ENCODE data around the gene CASK.

Gene CASK

GRCh38 chrX:41824551-41824950, 98.8 kb downstream of the CASK start:
- no peak for DNase-seq

DNA sequence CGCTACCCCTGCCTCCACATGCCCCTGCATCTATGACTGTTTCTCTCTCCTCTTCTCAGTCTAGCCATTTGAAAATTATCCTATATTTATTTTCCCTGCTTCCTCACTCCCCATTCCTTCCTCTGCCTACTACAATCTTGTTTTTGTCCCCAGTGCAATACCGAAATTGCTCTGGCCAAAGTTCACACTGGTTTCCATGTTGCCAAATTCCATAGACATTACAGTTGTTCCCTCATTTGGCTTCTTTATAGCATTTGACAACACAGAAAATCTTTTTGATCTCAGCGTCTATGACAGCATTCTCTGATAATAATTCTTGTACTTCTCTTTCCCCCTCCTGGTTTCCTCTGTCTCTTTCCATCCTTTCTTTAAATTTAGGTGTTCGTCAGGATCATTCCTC, 100.0 kb downstream of the CASK start:
- no peak for DNase-seq

DNA sequence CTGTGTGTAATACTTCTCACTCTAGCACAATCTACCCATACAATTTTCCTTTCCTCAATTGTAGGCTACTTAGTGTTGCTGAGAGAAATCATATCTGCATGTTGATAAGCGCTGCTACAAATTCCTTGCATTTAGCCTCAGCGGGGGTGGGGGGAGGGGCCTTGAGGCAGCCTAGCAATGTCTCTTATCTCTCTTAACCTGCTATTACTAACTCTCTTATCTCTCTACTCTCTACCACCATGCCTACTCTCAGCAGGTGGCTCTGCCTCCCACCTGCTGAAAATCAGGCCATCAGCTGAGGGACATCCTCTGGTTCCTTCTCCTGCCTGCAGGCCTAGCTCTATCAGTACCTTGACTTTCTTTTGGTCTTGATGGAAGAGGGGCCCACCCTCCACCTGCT, 100.5 kb downstream of the CASK start:
- DNase-seq = no peak

- DNase-seq = no peak
These were observed 115.3 kb downstream of the CASK start for GRCh38 chrX:41808047-41808446.

DNA sequence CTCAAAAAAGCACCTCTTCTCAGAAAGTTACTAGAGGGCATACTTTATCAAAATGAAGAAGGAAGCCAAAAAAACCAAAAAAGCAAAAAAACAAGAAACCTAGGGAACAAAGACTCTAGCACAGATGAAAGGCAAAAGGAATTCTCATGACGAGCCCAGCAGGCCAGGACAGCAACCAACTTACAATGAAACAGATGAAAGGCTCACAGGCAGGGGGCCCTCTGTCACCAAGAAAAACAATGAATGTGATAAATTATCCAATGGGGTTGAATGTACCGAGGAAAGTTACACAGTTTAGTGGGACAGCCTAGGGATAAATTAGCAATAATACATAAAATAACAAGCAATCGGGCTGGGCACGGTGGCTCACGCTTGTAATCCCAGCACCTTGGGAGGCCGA, 120.4 kb downstream of the CASK start:
- no peak for DNase-seq

DNA sequence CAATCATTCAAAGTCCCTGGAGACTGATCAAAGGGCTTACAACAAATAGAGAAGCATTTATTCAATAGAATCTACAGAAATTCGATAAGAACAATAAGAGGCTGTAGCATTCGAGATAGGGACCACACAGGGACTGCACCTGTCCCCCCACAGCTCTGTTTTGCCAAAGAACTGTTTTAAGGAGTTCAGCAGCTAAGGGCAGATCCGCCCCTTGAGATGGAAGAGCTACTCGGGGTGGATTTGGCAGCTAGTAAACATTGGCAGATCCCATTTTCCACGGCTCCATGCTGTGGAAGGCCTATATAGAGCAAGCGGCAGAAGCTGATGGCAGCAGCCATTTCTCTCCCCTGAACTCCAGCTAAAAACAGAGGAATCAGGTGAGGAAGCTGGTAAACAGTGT, 123.7 kb downstream of the CASK start:
- no peak for DNase-seq

GRCh38 chrX:41796577-41796976, 126.8 kb downstream of the CASK start:
- DNase-seq = no peak

DNA sequence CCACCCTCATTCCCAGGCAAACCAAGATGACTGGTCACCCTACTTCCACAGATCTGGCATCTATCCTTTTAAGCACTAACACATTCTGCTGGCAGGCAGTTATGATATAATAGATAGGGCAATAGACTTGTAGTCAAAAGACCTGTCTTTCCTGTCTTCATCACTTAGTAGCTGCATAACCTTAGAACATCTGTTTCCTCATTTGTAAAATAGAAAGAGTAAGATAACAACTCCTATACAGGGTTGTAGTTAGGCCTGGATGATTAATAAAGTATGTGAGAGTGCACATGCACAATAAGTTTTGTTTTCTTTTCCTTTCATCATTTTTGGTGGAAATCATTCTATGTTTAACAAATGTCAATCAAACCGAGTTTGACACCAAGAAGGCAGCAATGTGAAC, 127.3 kb downstream of the CASK start:
- no peak for DNase-seq

DNA sequence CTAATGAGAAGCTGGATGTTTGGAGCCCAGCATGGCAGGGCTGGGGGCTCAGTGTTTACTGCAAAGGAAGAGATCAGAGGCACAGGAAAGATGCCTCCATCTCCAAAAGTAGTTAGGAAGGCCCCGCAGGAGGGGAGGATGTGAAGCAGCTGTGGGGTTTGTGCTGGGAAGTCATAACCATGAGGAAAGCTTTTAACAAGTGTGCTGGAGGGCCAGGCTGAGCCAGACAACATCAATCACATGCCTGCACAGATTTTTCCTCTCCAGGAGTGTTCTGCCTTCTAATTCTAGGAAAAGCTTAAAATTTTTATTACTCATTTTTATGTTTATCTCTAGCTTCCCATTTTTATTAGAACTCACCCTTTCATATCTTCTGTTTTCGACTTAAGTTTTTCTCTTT, 134.0 kb downstream of the CASK start:
- DNase-seq = no peak

GRCh38 chrX:41785685-41786084, 137.7 kb downstream of the CASK start:
- DNase-seq = no peak

DNA sequence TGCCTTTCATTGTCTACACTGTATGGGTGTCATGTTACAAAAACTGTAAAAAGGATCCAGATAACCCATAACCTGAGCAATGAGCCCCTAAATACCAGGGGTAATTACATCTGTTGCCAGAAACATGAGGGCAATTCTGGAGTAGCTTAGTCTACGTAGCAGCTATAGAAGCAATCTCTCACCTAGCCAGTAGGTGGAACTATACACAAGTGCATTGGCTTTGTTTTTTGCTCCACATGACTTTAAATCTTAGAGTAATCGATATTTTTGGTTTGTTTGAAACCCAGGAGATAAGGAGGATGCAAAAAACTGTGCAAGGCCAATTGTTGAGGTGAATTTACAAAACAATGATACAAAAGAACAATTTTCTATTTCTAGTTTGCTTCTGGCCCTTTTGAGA, 141.9 kb downstream of the CASK start:
- DNase-seq = no peak

GRCh38 chrX:41779941-41780340, 143.4 kb downstream of the CASK start:
- no peak for DNase-seq

GRCh38 chrX:41779030-41779564, 144.3 kb downstream of the CASK start:
- no peak for DNase-seq

DNA sequence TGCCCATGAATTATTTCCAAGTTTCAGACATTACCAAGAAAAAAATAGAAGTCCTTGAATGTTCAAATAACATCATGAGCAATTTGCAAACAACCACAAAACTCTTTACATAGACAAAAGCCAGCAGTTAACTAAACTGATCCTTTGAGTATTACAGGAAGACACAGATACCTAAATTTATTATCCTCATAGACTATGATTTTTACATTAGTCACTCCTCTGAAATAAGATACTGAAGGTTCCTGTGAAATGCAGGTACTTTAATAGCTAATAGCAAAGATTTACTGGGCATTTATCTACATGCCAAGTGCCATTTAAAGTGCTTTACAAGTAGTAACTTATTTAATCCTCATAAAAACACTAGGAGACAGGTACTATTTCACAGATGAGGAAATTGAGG, 161.7 kb downstream of the CASK start:
- no peak for DNase-seq

GRCh38 chrX:41761169-41761568, 162.2 kb downstream of the CASK start:
- DNase-seq = no peak

DNA sequence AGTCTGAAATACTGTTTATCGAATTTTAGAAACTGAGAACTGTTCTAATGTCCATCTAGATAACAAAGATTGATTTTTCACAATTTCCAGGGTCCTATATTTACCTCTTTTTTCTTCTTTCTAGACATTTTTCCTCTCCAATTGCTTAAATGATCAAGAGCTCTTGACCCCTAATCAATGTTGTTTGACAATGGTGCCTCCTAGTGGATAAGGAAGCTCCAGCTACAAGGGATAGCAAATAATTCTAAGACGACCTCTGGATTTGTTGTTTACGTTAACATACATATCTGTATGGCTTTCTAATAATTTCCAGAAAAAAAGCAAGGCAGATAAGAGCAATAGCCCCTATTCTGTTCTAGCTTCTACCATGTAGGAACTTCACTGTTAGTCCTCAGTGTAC, 163.5 kb downstream of the CASK start:
- DNase-seq = no peak

GRCh38 chrX:41758401-41758800, 165.0 kb downstream of the CASK start:
- DNase-seq = no peak

- DNase-seq = no peak
These were observed 172.6 kb downstream of the CASK start for GRCh38 chrX:41750716-41751115.

- DNase-seq = no peak
These were observed 183.5 kb downstream of the CASK start for GRCh38 chrX:41739871-41740270.

DNA sequence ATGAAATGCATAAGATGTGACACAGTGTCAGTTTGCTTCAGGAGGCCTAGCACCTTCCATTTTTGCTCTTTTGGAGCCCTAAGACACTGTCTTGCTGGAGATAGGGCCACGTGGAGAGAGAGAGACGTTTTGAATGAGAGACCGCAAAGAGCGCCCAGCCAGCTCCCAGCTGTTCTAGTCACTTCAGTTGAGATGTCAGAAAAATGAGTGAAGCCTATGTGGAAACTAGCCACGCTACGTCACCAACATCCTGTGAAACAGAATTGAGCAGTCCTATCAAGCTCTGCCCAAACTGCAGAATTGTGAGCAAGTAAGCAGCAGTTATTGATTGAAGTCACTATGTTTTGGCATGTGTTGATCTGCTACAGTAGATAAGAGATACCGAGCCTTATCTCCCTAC, 186.3 kb downstream of the CASK start:
- DNase-seq = peak; percentile 5 to 16

GRCh38 chrX:41734530-41734929, 188.8 kb downstream of the CASK start:
- no peak for DNase-seq

DNA sequence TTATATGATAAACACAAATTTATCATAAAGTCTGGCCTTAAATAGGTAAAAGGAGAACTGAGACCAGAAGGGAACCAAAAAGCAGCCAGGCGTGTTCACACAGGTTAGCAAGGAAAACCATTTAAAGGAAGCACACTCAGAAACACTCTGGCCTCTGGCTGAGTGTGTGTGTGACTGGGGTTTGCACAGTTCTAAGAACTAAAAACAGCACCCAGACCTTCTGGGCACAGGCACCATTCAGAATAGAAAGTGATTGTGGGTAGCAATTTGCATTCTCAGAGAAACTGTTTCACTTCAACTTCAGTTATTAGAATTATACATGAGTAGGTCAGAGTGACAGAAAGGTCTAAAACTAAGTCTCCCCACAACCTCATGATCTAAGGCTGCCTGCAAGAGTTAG, 189.4 kb downstream of the CASK start:
- DNase-seq = peak in 1 of 2 experiments; percentile 15

DNA sequence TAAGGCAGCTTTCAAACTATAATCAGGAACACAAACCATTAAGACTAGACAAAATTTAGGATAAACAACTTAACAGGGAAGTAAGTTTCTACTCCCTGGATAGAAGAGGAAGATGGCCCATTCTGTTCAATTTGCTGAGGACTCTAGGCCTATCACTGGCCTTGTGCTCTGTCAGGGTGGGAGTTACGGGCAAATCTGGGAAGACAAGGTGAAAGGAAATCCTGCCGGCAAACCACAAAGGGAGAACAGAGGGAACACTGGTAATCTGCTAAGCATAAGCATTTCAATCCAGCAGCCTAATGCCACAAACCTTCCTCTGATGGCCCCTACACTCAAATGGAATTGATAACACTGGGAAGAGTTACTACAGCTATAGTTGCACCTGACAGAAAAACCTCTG, 191.1 kb downstream of the CASK start:
- no peak for DNase-seq

DNA sequence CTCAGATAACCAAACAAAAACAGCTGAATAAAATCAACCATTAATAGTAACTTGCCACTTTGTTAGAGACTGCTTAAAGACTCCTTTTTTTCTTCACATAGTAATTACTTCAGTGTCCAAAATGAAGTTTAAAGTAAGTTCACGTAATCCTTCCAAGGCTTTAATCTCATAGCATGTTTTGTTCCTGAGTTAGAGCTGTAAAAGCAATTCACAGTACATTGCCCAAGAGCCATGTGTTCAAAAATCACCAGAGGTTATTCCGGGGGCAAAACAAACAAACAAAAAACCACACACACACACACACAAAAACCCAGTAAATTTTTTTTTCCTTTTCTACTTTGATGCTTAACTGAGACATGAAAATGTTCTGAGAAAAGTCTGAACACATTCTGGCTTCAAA, 193.3 kb downstream of the CASK start:
- no peak for DNase-seq

- DNase-seq = no peak
These were observed 195.2 kb downstream of the CASK start for GRCh38 chrX:41728125-41728524.

- no peak for DNase-seq
These were observed 199.5 kb downstream of the CASK start, which contains the start of gene GPR82 for GRCh38 chrX:41723826-41724225. Gene GPR82 (plus strand): TSS chrX:41724181. CDS start chrX:41727027, 2,846 bp downstream.

All from activated CD4-positive, alpha-beta T cell treated with anti-CD3 and anti-CD28 coated beads, Interleukin-2, amount 50 U/mL, for 48 hours (primary cell).